WTC11 (cell line): Measurements from ENCODE around the gene SHOX. TPM values are rescaled to one million over a fixed set of nuclear protein-coding genes. Genes with fewer than 3 reads are reported as not detected.
A peak's percentile ranks its signal among the peaks of the same experiment; 100 is the strongest.

Experiments used
- ATAC-seq: fragments of 200-7000 bp; cut with Tn5 transposase; 2 replicates; pipeline ENCODE4 v1.10.0; 2021; ENCODE audit warnings: mild to moderate bottlenecking, moderate library complexity
- CTCF ChIA-PET: fragments of 300-600 bp; sonication (Branson Sonifier 250); formaldehyde crosslinking; loops from one replicate; lab custom pipeline; 2021; ENCODE audit warnings: antibody characterized with exemption; lab: Charles Lee
- POLR2A ChIA-PET: fragments of 350-600 bp; sonication (Branson Sonifier 250); formaldehyde crosslinking; loops from one replicate; lab custom pipeline; 2021; ENCODE audit warnings: antibody characterized with exemption; lab: Charles Lee
- DNase-seq: peaks from one replicate; pipeline ENCODE4 v3.0.0; 2021; ENCODE audit warnings: low spot score
- H3K27ac Mint-ChIP-seq: 2 replicates; pipeline ENCODE4 v1.8.0; 2021; ENCODE audit warnings: mixed read lengths
- H3K27me3 Mint-ChIP-seq: 2 replicates; pipeline ENCODE4 v1.8.0; 2021; ENCODE audit warnings: low read depth, mild to moderate bottlenecking, moderate library complexity, mixed read lengths
- H3K36me3 Mint-ChIP-seq: 2 replicates; pipeline ENCODE4 v1.8.0; 2021; ENCODE audit warnings: mixed read lengths
- H3K4me1 Mint-ChIP-seq: 2 replicates; pipeline ENCODE4 v1.8.0; 2022; ENCODE audit warnings: mixed read lengths
- H3K4me3 Mint-ChIP-seq: 2 replicates; pipeline ENCODE4 v1.8.0; 2021; ENCODE audit warnings: mild to moderate bottlenecking, moderate library complexity, mixed read lengths
- H3K9me3 Mint-ChIP-seq: 2 replicates; pipeline ENCODE4 v1.8.0; 2021; ENCODE audit warnings: mixed read lengths
- ATF1 ChIP-seq: sonication (generic); formaldehyde crosslinking; IDR thresholded peaks from 2 replicates; pipeline ENCODE4 v1.8.1; 2023; ENCODE audit warnings: mild to moderate bottlenecking, moderate library complexity, missing genetic modification reagents
- CREB1 ChIP-seq: sonication (generic); formaldehyde crosslinking; IDR thresholded peaks from 2 replicates; pipeline ENCODE4 v1.8.0; 2023; ENCODE audit warnings: mild to moderate bottlenecking, missing genetic modification reagents
- EMX1 ChIP-seq: fragments of 250-450 bp; sonication (Bioruptor Pico); IDR thresholded peaks from 2 replicates; pipeline ENCODE4 v1.8.0; 2021; ENCODE audit warnings: mild to moderate bottlenecking
- ESRRA ChIP-seq: sonication (generic); formaldehyde crosslinking; IDR thresholded peaks from 2 replicates; pipeline ENCODE4 v1.8.1; 2022; ENCODE audit warnings: mild to moderate bottlenecking, missing genetic modification reagents, borderline replicate concordance
- GRHL2 ChIP-seq: fragments of 250-450 bp; sonication (Bioruptor Pico); IDR thresholded peaks from 2 replicates; pipeline ENCODE4 v1.8.0; 2022; ENCODE audit warnings: mild to moderate bottlenecking, moderate library complexity; ENCODE audit not compliant: insufficient replicate concordance, severe bottlenecking
- HMGA2 ChIP-seq: fragments of 250-450 bp; sonication (Bioruptor Pico); IDR thresholded peaks from 2 replicates; pipeline ENCODE4 v1.4.0; 2021; ENCODE audit warnings: mild to moderate bottlenecking, moderate library complexity
- JUN ChIP-seq: sonication (generic); formaldehyde crosslinking; IDR thresholded peaks from 2 replicates; pipeline ENCODE4 v1.8.0; 2023; ENCODE audit warnings: mild to moderate bottlenecking, missing genetic modification reagents
- NFE2L1 ChIP-seq: sonication (generic); formaldehyde crosslinking; IDR thresholded peaks from 2 replicates; pipeline ENCODE4 v1.8.1; 2023; ENCODE audit warnings: missing genetic modification reagents
- NR1H2 ChIP-seq: sonication (generic); formaldehyde crosslinking; IDR thresholded peaks from 2 replicates; pipeline ENCODE4 v1.9.0; 2021; ENCODE audit warnings: mild to moderate bottlenecking, moderate library complexity, missing genetic modification reagents
- RORB ChIP-seq: fragments of 250-450 bp; sonication (Bioruptor Pico); IDR thresholded peaks from 2 replicates; pipeline ENCODE4 v1.9.0; 2021; ENCODE audit warnings: mild to moderate bottlenecking
- SMAD3 ChIP-seq: sonication (generic); formaldehyde crosslinking; IDR thresholded peaks from 2 replicates; pipeline ENCODE4 v1.8.0; 2022; ENCODE audit warnings: missing genetic modification reagents, mild to moderate bottlenecking, borderline replicate concordance
- SOX15 ChIP-seq: fragments of 250-450 bp; sonication (Bioruptor Pico); IDR thresholded peaks from 2 replicates; pipeline ENCODE4 v1.9.0; 2021; ENCODE audit warnings: mild to moderate bottlenecking
- ZNF416 ChIP-seq: fragments of 250-450 bp; sonication (Bioruptor Pico); IDR thresholded peaks from 2 replicates; pipeline ENCODE4 v1.9.0; 2021; ENCODE audit warnings: mild to moderate bottlenecking, inconsistent platforms
- ZNF671 ChIP-seq: fragments of 250-450 bp; sonication (Bioruptor Pico); IDR thresholded peaks from 2 replicates; pipeline ENCODE4 v1.8.0; 2021; ENCODE audit warnings: mild to moderate bottlenecking
- total RNA-seq: library from RNA; stranded (reverse); gene quantifications from 3 replicates; pipeline ENCODE4 v1.2.3, GENCODE V29; 2021
- TF ChIP-seq, protein P1 (sequence below): sonication (generic); formaldehyde crosslinking; IDR thresholded peaks from 2 replicates; pipeline ENCODE4 v1.8.1; 2023; ENCODE audit warnings: mild to moderate bottlenecking, missing genetic modification reagents, moderate library complexity
- TF ChIP-seq, protein P2 (sequence below): sonication (generic); formaldehyde crosslinking; IDR thresholded peaks from 2 replicates; pipeline ENCODE4 v1.8.1; 2023; ENCODE audit warnings: mild to moderate bottlenecking, moderate library complexity, missing genetic modification reagents
- TF ChIP-seq, protein P3 (sequence below): fragments of 250-450 bp; sonication (Bioruptor Pico); IDR thresholded peaks from 2 replicates; pipeline ENCODE4 v1.8.0; 2021; ENCODE audit warnings: mild to moderate bottlenecking
- TF ChIP-seq, protein P4 (sequence below): sonication (generic); formaldehyde crosslinking; IDR thresholded peaks from 2 replicates; pipeline ENCODE4 v1.8.1; 2022; ENCODE audit warnings: low read depth, mild to moderate bottlenecking, moderate library complexity, missing genetic modification reagents, borderline replicate concordance
- TF ChIP-seq, protein P5 (sequence below): sonication (generic); formaldehyde crosslinking; IDR thresholded peaks from 2 replicates; pipeline ENCODE4 v1.8.1; 2022; ENCODE audit warnings: mild to moderate bottlenecking, moderate library complexity, missing genetic modification reagents
- TF ChIP-seq, protein P6 (sequence below): fragments of 250-450 bp; sonication (Bioruptor Pico); IDR thresholded peaks from 2 replicates; pipeline ENCODE4 v1.9.0; 2021; ENCODE audit warnings: mild to moderate bottlenecking
- TF ChIP-seq, protein P7 (sequence below): sonication (generic); formaldehyde crosslinking; IDR thresholded peaks from 2 replicates; pipeline ENCODE4 v1.8.0; 2022; ENCODE audit warnings: mild to moderate bottlenecking, missing genetic modification reagents
- TF ChIP-seq, protein P8 (sequence below): sonication (generic); formaldehyde crosslinking; IDR thresholded peaks from 2 replicates; pipeline ENCODE4 v1.8.1; 2023; ENCODE audit warnings: mild to moderate bottlenecking, missing genetic modification reagents, moderate library complexity

The SHOX gene
- total RNA-seq, 1 experiment from 2014 or later, result 0.09 TPM

DNA sequence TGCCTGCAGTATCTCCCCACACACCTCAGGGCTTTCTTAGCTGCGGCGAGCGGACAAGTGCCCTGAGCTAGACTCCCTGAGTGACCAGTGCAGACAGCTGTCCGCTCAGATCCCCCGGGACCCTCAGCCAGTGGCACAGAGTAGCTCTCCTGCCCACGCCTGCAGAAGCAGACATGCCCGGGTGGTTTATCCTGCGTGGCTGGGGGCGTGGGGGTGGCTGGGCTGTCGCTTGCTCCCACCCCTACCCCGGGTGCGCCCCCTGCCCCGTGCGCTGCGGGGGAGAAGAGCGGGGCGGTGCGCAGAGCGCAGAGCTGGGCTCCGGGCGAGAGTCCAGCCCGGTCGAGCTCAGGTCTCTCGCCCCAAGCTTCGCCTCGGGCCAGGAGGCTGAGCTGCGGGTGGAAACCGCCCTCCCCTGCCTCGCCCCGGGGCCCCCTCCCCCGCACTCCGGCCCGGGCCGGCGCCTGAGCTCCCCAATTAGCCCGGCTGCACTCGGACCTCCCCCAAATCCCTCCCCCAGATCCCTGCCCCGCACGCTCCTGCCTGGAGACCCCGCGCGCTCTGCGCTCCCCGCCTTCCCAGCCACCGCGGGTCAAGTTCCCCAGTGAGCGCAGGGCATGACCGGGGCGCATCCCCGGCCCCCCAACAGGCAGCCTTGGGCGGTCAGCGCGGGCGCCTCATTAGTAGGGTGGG is 11.7 kb upstream of the SHOX start:
- peaks cover 3% of the 10 kb centered on the region; the same call in 1 of the 2 replicates for H3K36me3 Mint-ChIP-seq

DNA sequence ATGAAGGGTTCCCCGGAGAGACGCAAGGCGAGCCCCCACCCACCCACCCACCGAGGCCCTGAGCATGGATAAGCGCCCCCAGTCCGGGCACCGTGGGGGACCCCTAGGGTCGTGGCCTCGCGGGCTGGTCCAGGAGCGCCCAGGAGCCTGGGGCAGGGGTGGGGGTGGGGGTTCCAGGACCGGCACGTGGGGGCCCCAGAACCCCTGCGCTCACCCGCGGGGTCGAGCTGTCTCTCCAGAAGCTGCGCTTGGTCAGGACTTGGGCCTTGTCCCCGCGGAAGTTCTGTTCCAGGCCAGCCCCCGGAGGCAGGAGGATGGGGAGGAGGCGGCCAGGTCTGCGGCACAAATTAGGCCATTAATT is 11.2 kb upstream of the SHOX start:
- CTCF ChIA-PET, result no interaction called here
- H3K4me1 Mint-ChIP-seq, result peaks cover 40% of the 10 kb centered on the region
- TF ChIP-seq ESRRA (CRISPR knock-in tag) (no peak), RORB (CRISPR knock-in tag) (no peak), SOX15 (no peak), NFE2L1 (CRISPR knock-in tag) (no peak), JUN (no peak), EMX1 (CRISPR knock-in tag) (no peak), HMGA2 (no peak), CREB1 (CRISPR knock-in tag) (no peak), NR1H2 (CRISPR knock-in tag) (no peak), ATF1 (CRISPR knock-in tag) (no peak), ZNF416 (no peak), SMAD3 (CRISPR knock-in tag) (no peak)
- TF ChIP-seq, protein P1, sequence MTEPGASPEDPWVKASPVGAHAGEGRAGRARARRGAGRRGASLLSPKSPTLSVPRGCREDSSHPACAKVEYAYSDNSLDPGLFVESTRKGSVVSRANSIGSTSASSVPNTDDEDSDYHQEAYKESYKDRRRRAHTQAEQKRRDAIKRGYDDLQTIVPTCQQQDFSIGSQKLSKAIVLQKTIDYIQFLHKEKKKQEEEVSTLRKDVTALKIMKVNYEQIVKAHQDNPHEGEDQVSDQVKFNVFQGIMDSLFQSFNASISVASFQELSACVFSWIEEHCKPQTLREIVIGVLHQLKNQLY (CRISPR knock-in tag), result no peak
- TF ChIP-seq, protein P2, sequence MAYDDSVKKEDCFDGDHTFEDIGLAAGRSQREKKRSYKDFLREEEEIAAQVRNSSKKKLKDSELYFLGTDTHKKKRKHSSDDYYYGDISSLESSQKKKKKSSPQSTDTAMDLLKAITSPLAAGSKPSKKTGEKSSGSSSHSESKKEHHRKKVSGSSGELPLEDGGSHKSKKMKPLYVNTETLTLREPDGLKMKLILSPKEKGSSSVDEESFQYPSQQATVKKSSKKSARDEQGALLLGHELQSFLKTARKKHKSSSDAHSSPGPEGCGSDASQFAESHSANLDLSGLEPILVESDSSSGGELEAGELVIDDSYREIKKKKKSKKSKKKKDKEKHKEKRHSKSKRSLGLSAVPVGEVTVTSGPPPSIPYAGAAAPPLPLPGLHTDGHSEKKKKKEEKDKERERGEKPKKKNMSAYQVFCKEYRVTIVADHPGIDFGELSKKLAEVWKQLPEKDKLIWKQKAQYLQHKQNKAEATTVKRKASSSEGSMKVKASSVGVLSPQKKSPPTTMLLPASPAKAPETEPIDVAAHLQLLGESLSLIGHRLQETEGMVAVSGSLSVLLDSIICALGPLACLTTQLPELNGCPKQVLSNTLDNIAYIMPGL (CRISPR knock-in tag), result no peak
- TF ChIP-seq, protein P3, sequence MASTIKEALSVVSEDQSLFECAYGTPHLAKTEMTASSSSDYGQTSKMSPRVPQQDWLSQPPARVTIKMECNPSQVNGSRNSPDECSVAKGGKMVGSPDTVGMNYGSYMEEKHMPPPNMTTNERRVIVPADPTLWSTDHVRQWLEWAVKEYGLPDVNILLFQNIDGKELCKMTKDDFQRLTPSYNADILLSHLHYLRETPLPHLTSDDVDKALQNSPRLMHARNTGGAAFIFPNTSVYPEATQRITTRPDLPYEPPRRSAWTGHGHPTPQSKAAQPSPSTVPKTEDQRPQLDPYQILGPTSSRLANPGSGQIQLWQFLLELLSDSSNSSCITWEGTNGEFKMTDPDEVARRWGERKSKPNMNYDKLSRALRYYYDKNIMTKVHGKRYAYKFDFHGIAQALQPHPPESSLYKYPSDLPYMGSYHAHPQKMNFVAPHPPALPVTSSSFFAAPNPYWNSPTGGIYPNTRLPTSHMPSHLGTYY (CRISPR knock-in tag), result no peak
- TF ChIP-seq, protein P4, sequence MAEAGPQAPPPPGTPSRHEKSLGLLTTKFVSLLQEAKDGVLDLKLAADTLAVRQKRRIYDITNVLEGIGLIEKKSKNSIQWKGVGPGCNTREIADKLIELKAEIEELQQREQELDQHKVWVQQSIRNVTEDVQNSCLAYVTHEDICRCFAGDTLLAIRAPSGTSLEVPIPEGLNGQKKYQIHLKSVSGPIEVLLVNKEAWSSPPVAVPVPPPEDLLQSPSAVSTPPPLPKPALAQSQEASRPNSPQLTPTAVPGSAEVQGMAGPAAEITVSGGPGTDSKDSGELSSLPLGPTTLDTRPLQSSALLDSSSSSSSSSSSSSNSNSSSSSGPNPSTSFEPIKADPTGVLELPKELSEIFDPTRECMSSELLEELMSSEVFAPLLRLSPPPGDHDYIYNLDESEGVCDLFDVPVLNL (CRISPR knock-in tag), result no peak
- TF ChIP-seq, protein P5, sequence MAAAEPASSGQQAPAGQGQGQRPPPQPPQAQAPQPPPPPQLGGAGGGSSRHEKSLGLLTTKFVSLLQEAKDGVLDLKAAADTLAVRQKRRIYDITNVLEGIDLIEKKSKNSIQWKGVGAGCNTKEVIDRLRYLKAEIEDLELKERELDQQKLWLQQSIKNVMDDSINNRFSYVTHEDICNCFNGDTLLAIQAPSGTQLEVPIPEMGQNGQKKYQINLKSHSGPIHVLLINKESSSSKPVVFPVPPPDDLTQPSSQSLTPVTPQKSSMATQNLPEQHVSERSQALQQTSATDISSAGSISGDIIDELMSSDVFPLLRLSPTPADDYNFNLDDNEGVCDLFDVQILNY (CRISPR knock-in tag), result no peak
- TF ChIP-seq, protein P6, sequence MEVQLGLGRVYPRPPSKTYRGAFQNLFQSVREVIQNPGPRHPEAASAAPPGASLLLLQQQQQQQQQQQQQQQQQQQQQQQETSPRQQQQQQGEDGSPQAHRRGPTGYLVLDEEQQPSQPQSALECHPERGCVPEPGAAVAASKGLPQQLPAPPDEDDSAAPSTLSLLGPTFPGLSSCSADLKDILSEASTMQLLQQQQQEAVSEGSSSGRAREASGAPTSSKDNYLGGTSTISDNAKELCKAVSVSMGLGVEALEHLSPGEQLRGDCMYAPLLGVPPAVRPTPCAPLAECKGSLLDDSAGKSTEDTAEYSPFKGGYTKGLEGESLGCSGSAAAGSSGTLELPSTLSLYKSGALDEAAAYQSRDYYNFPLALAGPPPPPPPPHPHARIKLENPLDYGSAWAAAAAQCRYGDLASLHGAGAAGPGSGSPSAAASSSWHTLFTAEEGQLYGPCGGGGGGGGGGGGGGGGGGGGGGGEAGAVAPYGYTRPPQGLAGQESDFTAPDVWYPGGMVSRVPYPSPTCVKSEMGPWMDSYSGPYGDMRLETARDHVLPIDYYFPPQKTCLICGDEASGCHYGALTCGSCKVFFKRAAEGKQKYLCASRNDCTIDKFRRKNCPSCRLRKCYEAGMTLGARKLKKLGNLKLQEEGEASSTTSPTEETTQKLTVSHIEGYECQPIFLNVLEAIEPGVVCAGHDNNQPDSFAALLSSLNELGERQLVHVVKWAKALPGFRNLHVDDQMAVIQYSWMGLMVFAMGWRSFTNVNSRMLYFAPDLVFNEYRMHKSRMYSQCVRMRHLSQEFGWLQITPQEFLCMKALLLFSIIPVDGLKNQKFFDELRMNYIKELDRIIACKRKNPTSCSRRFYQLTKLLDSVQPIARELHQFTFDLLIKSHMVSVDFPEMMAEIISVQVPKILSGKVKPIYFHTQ, result no peak
- TF ChIP-seq, protein P7, sequence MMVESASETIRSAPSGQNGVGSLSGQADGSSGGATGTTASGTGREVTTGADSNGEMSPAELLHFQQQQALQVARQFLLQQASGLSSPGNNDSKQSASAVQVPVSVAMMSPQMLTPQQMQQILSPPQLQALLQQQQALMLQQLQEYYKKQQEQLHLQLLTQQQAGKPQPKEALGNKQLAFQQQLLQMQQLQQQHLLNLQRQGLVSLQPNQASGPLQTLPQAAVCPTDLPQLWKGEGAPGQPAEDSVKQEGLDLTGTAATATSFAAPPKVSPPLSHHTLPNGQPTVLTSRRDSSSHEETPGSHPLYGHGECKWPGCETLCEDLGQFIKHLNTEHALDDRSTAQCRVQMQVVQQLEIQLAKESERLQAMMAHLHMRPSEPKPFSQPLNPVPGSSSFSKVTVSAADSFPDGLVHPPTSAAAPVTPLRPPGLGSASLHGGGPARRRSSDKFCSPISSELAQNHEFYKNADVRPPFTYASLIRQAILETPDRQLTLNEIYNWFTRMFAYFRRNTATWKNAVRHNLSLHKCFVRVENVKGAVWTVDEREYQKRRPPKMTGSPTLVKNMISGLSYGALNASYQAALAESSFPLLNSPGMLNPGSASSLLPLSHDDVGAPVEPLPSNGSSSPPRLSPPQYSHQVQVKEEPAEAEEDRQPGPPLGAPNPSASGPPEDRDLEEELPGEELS (CRISPR knock-in tag), result no peak
- POLR2A ChIA-PET, result no interaction called here
- H3K27me3 Mint-ChIP-seq, result peaks cover 99% of the 10 kb centered on the region
- DNase-seq (peak; percentile 16), ATAC-seq (no peak)
- peaks cover 3% of the 10 kb centered on the region; the same call in 1 of the 2 replicates for H3K36me3 Mint-ChIP-seq
- no peaks in the 10 kb centered on the region for H3K9me3 Mint-ChIP-seq
- no peak overlapping the region for H3K27ac Mint-ChIP-seq
- H3K4me3 Mint-ChIP-seq, result peak overlapping the region; percentile 52

More for the DNA sequence above, 11.7 kb upstream of the SHOX start:
- Mint-ChIP-seq H3K9me3 (no peaks in the 10 kb centered on the region), H3K27me3 (peaks cover 99% of the 10 kb centered on the region), H3K4me1 (peaks cover 40% of the 10 kb centered on the region), H3K27ac (no peak overlapping the region), H3K4me3 (peak overlapping the region; percentile 54; the same call in 1 of the 2 replicates)
- TF ChIP-seq GRHL2 (CRISPR knock-in tag) (no peak), ZNF671 (no peak)
- TF ChIP-seq, protein P8, sequence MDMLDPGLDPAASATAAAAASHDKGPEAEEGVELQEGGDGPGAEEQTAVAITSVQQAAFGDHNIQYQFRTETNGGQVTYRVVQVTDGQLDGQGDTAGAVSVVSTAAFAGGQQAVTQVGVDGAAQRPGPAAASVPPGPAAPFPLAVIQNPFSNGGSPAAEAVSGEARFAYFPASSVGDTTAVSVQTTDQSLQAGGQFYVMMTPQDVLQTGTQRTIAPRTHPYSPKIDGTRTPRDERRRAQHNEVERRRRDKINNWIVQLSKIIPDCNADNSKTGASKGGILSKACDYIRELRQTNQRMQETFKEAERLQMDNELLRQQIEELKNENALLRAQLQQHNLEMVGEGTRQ (CRISPR knock-in tag), result no peak
- ChIA-PET POLR2A (no interaction called here), CTCF (no interaction called here)
- ATAC-seq (peak; percentile 20; the same call in 1 of the 2 replicates), DNase-seq (peak; percentile 16)
